H1 (cell line): ENCODE measurements around the gene PAX9. TPM values are rescaled to one million over a fixed set of nuclear protein-coding genes. Genes with fewer than 3 reads are reported as not detected.

Experiments
- CTCF ChIA-PET: fragments of 300-600 bp; sonication (Branson Sonifier 250); formaldehyde crosslinking; loops from one replicate; lab custom pipeline; 2021; ENCODE audit not compliant: partially characterized antibody; lab: Charles Lee
- POLR2A ChIA-PET: fragments of 300-600 bp; sonication (Branson Sonifier 250); formaldehyde crosslinking; loops from one replicate; lab custom pipeline; 2021; ENCODE audit warnings: inconsistent platforms; ENCODE audit not compliant: partially characterized antibody; lab: Charles Lee
- DNase-seq, 2 experiments: peaks; one replicate each; pipeline versions ENCODE4 v3.0.0 to v3.0.0-alpha.2; 2010 to 2022; ENCODE audit warnings: low spot score in 2 of 2, low read depth in 1 of 2, mixed read lengths in 1 of 2
- FAIRE-seq: peaks from 2 replicates; lab custom pipeline; 2011; peaks lifted over from hg19 to GRCh38; lab: Jason Lieb, UNC
- H2AFZ ChIP-seq: 2 replicates; pipeline ENCODE4 v1.8.1; 2012; ENCODE audit warnings: low read length, inconsistent platforms
- H2AK5ac ChIP-seq: 2 replicates; pipeline ENCODE4 v1.6.1; 2013; ENCODE audit warnings: low read depth, low read length
- H2BK120ac ChIP-seq: replicated peaks from 2 replicates; pipeline ENCODE3; 2013; ENCODE audit warnings: low read depth, low read length, inconsistent platforms
- H2BK12ac ChIP-seq: 2 replicates; pipeline ENCODE4 v1.6.1; 2013; ENCODE audit warnings: low read depth, low read length
- H2BK15ac ChIP-seq: 2 replicates; pipeline ENCODE4 v1.6.1; 2013; ENCODE audit warnings: low read length
- H2BK20ac ChIP-seq: 2 replicates; pipeline ENCODE4 v1.6.1; 2013; ENCODE audit warnings: low read length
- H2BK5ac ChIP-seq: 2 replicates; pipeline ENCODE4 v1.6.1; 2013; ENCODE audit warnings: low read depth, low read length
- H3K14ac ChIP-seq: 2 replicates; pipeline ENCODE4 v1.6.1; 2013; ENCODE audit warnings: inconsistent platforms; ENCODE audit not compliant: insufficient read length
- H3K18ac ChIP-seq: 2 replicates; pipeline ENCODE4 v1.6.1; 2013; ENCODE audit warnings: low read length; ENCODE audit errors: extremely low read depth
- H3K23ac ChIP-seq: 2 replicates; pipeline ENCODE4 v1.6.1; 2013; ENCODE audit warnings: inconsistent platforms; ENCODE audit not compliant: insufficient read length
- H3K23me2 ChIP-seq: 2 replicates; pipeline ENCODE4 v1.6.1; 2013; ENCODE audit warnings: low read depth, low read length
- H3K27ac ChIP-seq: 2 replicates; pipeline ENCODE4 v1.6.1; 2011; ENCODE audit warnings: low read depth, low read length, inconsistent platforms
- H3K27me3 ChIP-seq, 4 experiments: replicated peaks in 1 of 4; 1 replicate in 1 of 4; 2 replicates in 3 of 4; pipeline versions ENCODE4 v1.6.1 to v1.8.1; 2011 to 2013; ENCODE audit warnings: low read length in 3 of 4, mild to moderate bottlenecking in 3 of 4, inconsistent platforms in 2 of 4, mixed read lengths in 2 of 4, moderate library complexity in 1 of 4; ENCODE audit not compliant: control insufficient read depth in 3 of 4, insufficient read depth in 3 of 4; ENCODE audit errors: extremely low read depth in 1 of 4
- H3K36me3 ChIP-seq, 4 experiments: 2 replicates each; pipeline versions ENCODE4 v1.6.1 to v1.8.1; 2011 to 2013; ENCODE audit warnings: mild to moderate bottlenecking in 4 of 4, low read length in 3 of 4, moderate library complexity in 2 of 4, control low read depth in 1 of 4, inconsistent platforms in 1 of 4; ENCODE audit not compliant: insufficient read depth in 4 of 4, control insufficient read depth in 2 of 4
- H3K4ac ChIP-seq: replicated peaks from 2 replicates; pipeline ENCODE3; 2013; ENCODE audit warnings: low read length, low read depth, mixed read lengths, inconsistent platforms; ENCODE audit not compliant: insufficient read length
- H3K4me1 ChIP-seq, 4 experiments: replicated peaks in 1 of 4; 1 replicate in 1 of 4; 2 replicates in 3 of 4; pipeline versions ENCODE4 v1.6.1 to v1.8.1; 2011 to 2013; ENCODE audit warnings: low read length in 3 of 4, inconsistent platforms in 2 of 4, mixed read lengths in 1 of 4; ENCODE audit not compliant: insufficient read depth in 4 of 4, control insufficient read depth in 3 of 4
- H3K4me2 ChIP-seq, 2 experiments: 2 replicates each; pipeline versions ENCODE4 v1.6.1 to v1.8.1; 2011 to 2013; ENCODE audit warnings: low read depth in 2 of 2, low read length in 2 of 2, control low read depth in 1 of 2, inconsistent platforms in 1 of 2, mild to moderate bottlenecking in 1 of 2; ENCODE audit not compliant: insufficient read depth in 1 of 2
- H3K4me3 ChIP-seq, 4 experiments: fragments of 200-600, 300-600 bp in 1 of 4; sonication (generic), shearing (Covaris generic), sonication (Bioruptor Twin) in 1 of 4; 2 replicates each; pipeline versions ENCODE4 v1.5.1 to v1.8.1; 2011 to 2016; ENCODE audit warnings: low read length in 4 of 4, low read depth in 3 of 4, control low read depth in 2 of 4, inconsistent platforms in 2 of 4, mild to moderate bottlenecking in 2 of 4, mixed read lengths in 1 of 4, moderate library complexity in 1 of 4; ENCODE audit not compliant: insufficient read depth in 2 of 4; ENCODE audit errors: extremely low read depth in 1 of 4
- H3K56ac ChIP-seq: replicated peaks from 2 replicates; pipeline ENCODE3; 2013; ENCODE audit warnings: low read depth, mild to moderate bottlenecking, mixed read lengths, low read length, inconsistent platforms; ENCODE audit not compliant: insufficient read length
- H3K79me1 ChIP-seq: 2 replicates; pipeline ENCODE4 v1.6.1; 2013; ENCODE audit warnings: low read depth, low read length, control low read depth
- H3K79me2 ChIP-seq, 2 experiments: 2 replicates each; pipeline versions ENCODE4 v1.6.1 to v1.8.1; 2012 to 2013; ENCODE audit warnings: low read length in 2 of 2, mild to moderate bottlenecking in 2 of 2, inconsistent platforms in 1 of 2; ENCODE audit not compliant: insufficient read depth in 2 of 2, control insufficient read depth in 1 of 2
- H3K9ac ChIP-seq, 4 experiments: replicated peaks in 1 of 4; 1 replicate in 1 of 4; 2 replicates in 3 of 4; pipeline versions ENCODE4 v1.6.1 to v1.8.1; 2011 to 2013; ENCODE audit warnings: low read depth in 3 of 4, low read length in 3 of 4, control low read depth in 2 of 4, mild to moderate bottlenecking in 2 of 4, moderate library complexity in 2 of 4, inconsistent platforms in 1 of 4; ENCODE audit errors: extremely low read depth in 1 of 4
- H3K9me3 ChIP-seq, 2 experiments: 2 replicates each; pipeline versions ENCODE4 v1.6.1 to v1.8.1; 2012 to 2013; ENCODE audit warnings: mild to moderate bottlenecking in 2 of 2, moderate library complexity in 2 of 2, control low read depth in 1 of 2, inconsistent platforms in 1 of 2, low read depth in 1 of 2, low read length in 1 of 2, mixed read lengths in 1 of 2; ENCODE audit not compliant: insufficient read depth in 2 of 2
- H4K20me1 ChIP-seq, 2 experiments: replicated peaks in 1 of 2; 2 replicates each; pipeline versions ENCODE3 to v1.8.1; 2011 to 2013; ENCODE audit warnings: inconsistent platforms in 2 of 2, low read length in 2 of 2, mild to moderate bottlenecking in 1 of 2; ENCODE audit not compliant: insufficient read depth in 2 of 2, control insufficient read depth in 1 of 2
- H4K5ac ChIP-seq: 2 replicates; pipeline ENCODE4 v1.6.1; 2013; ENCODE audit warnings: low read length, low read depth, mixed read lengths, inconsistent platforms; ENCODE audit not compliant: insufficient read length
- H4K8ac ChIP-seq: 2 replicates; pipeline ENCODE4 v1.8.0; 2013; ENCODE audit warnings: mild to moderate bottlenecking, moderate library complexity, low read length, inconsistent platforms; ENCODE audit not compliant: insufficient read depth; ENCODE audit errors: extremely low read depth
- H4K91ac ChIP-seq: replicated peaks from 2 replicates; pipeline ENCODE3; 2013; ENCODE audit warnings: low read length, mixed read lengths, inconsistent platforms; ENCODE audit not compliant: insufficient read length
- BCL11A ChIP-seq, 2 experiments: IDR thresholded peaks; one replicate each; pipeline ENCODE4 v1.6.1; 2011; ENCODE audit warnings: low read depth in 2 of 2, low read length in 2 of 2, mild to moderate bottlenecking in 2 of 2
- BRCA1 ChIP-seq: IDR thresholded peaks from 2 replicates; pipeline ENCODE4 v1.6.1; 2012; ENCODE audit warnings: low read depth, low read length, improper control_type of control experiment
- CBX5 ChIP-seq: fragments of 300-800, 300-1000 bp; sonication (generic); IDR thresholded peaks from 2 replicates; pipeline ENCODE4 v1.7.1; 2016; ENCODE audit warnings: antibody characterized with exemption, low read length, low read depth
- CHD1 ChIP-seq: IDR thresholded peaks from 2 replicates; pipeline ENCODE4 v1.6.1; 2012; ENCODE audit warnings: low read depth, low read length, improper control_type of control experiment
- CHD2 ChIP-seq: IDR thresholded peaks from 2 replicates; pipeline ENCODE4 v1.6.1; 2012; ENCODE audit warnings: low read length, improper control_type of control experiment
- CTBP2 ChIP-seq: IDR thresholded peaks from 2 replicates; pipeline ENCODE4 v1.7.0; 2011; ENCODE audit warnings: borderline replicate concordance, mild to moderate bottlenecking, moderate library complexity, mixed read lengths, low read length; ENCODE audit not compliant: insufficient read depth, insufficient read length
- HDAC6 ChIP-seq: IDR thresholded peaks from one replicate; pipeline ENCODE4 v1.7.1; 2012; ENCODE audit warnings: low read depth, mild to moderate bottlenecking, inconsistent platforms, low read length, moderate library complexity
- KDM4A ChIP-seq: IDR thresholded peaks from one replicate; pipeline ENCODE4 v1.7.1; 2012; ENCODE audit warnings: low read depth, mild to moderate bottlenecking, moderate library complexity, low read length, inconsistent platforms; ENCODE audit not compliant: severe bottlenecking
- RXRA ChIP-seq: IDR thresholded peaks from 2 replicates; pipeline ENCODE4 v1.6.1; 2011; ENCODE audit warnings: low read depth, mild to moderate bottlenecking, low read length, moderate library complexity; ENCODE audit not compliant: insufficient read depth
- SP1 ChIP-seq: IDR thresholded peaks from 2 replicates; pipeline ENCODE4 v1.6.1; 2011; ENCODE audit warnings: low read depth, low read length
- SUZ12 ChIP-seq: fragments of 200-600 bp; sonication (generic); IDR thresholded peaks from 2 replicates; pipeline ENCODE4 v1.6.1; 2012; ENCODE audit warnings: mild to moderate bottlenecking, inconsistent platforms, low read length, moderate library complexity, mixed read lengths
- TEAD4 ChIP-seq: IDR thresholded peaks from 2 replicates; pipeline ENCODE4 v1.6.1; 2012; ENCODE audit warnings: low read depth, low read length, inconsistent platforms, mixed read lengths
- WGBS, 2 experiments: shearing (Covaris generic) in 1 of 2; methylation state at CpG; one replicate each; pipeline versions ENCODE4 v1.1.6 to v1.1.7; 2013 to 2015; ENCODE audit warnings: low lambda C conversion rate in 2 of 2, mixed read lengths in 2 of 2, inconsistent platforms in 1 of 2, low coverage in 1 of 2, missing lambda C conversion rate in 1 of 2; ENCODE audit not compliant: insufficient replicate concordance in 2 of 2, insufficient coverage in 1 of 2, insufficient read length in 1 of 2; ENCODE audit errors: extremely low coverage in 1 of 2, missing lambda C conversion rate in 1 of 2; 5-methylcytosine and 5-hydroxymethylcytosine counted together
- polyA plus RNA-seq, 7 experiments: library from polyadenylated mRNA; depleted of rRNA in 3 of 7; stranded (reverse) in 5 of 7; unstranded in 2 of 7; fragments of >200 nt in 5 of 7; fragments of 200-250 nt in 2 of 7; gene quantifications; 1 replicate in 5 of 7; 2 replicates in 1 of 7; 4 replicates in 1 of 7; pipeline versions ENCODE4 v1.2.1 to v1.2.3, GENCODE V29; 2011 to 2013; ENCODE audit warnings: missing spikeins in 2 of 7, mixed read lengths in 2 of 7
- total RNA-seq: library from RNA; stranded (reverse); fragmentation: NEBNext Ultra II Directional; extraction: Animal tissue kit (Norgen Biotek cat#: 25700); gene quantifications from 2 replicates; pipeline ENCODE4 v1.2.1, GENCODE V29; 2021

The PAX9 gene
- total and polyA plus RNA-seq, 2 of the 8 experiments (the other 6 are each of a cell fraction or from before 2014, with no cell fraction given): 0.05 TPM; not detected in 1

DNA sequence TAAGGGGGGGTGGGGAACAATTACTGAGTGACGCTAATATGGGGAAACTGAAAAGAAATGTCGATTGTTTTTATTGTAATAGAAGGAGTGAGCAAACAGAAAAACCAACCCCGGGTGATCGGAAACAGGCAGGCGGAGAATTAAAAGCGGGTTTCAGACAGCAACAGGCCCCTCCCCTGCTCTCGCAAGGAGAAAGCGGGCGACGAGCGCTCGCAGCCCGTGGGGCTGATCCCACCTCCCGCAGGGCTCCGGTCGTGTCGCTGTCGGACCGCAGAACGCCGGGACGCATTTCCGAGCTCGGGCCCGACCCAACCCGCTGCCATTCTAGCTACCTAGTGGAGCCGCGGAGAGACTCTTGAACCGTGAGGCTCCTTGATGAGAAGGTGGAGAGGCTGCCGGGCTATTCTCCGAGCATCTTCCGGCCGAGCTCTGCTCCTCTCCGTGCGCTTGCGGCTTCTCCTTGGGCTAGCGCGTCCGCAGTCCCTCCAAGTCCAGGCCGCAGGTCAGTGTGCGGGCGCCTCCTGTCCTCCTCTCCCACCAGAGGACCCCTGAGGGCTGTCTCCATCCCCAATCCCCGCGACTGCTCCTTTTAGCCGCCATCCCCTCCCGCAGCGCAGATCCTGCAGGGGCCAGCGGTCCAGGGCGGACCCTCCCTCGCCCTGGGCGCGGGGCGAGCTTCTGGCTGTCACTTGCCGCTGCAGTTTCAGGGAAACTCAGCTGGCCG is 4.1 kb upstream of the PAX9 start:
- 3% methylated on average over 55 of the region's 55 CpGs; no CpG with 5 or more reads in 1 of the 2 experiments for WGBS, 2 experiments
- Histone ChIP-seq H4K20me1 (peaks cover 35 to 61% of the 10 kb centered on the region in 2 experiments), H4K8ac (peak overlapping the region; percentile 66; the same call in 1 of the 2 replicates), H3K23me2 (no peaks in the 10 kb centered on the region; the same call in 1 of the 2 replicates), H4K5ac (no peak overlapping the region), H3K9me3 (no peaks in the 10 kb centered on the region), H4K91ac (no peak overlapping the region), H2BK12ac (no peak overlapping the region), H3K18ac (no peak overlapping the region; the same call in 1 of the 2 replicates), H2BK20ac (no peak overlapping the region), H3K9ac (no peak overlapping the region), H3K4ac (no peak overlapping the region), H3K79me1 (no peaks in the 10 kb centered on the region), H3K79me2 (no peaks in the 10 kb centered on the region), H3K4me3 (peak overlapping the region in 1 of 4 experiments; percentile 43; a peak in 2 of 8 replicates), H2AK5ac (no peak overlapping the region), H2BK120ac (no peak overlapping the region), H3K4me2 (peak overlapping the region; percentile 35 to 50), H3K56ac (no peak overlapping the region), H3K14ac (no peak overlapping the region), H3K36me3 (no peaks in the 10 kb centered on the region; a peak in 1 of 8 replicates), H2BK5ac (no peak overlapping the region), H2BK15ac (no peak overlapping the region), H3K27ac (no peak overlapping the region), H3K23ac (no peak overlapping the region), H3K27me3 (peaks cover 91 to 99% (median 95%) of the 10 kb centered on the region in 4 experiments), H3K4me1 (peaks cover 0 to 31% (median 16%) of the 10 kb centered on the region in 4 experiments; a peak in 5 of 7 replicates), H2AFZ (no peak overlapping the region)
- DNase-seq: peak in 1 of 2 experiments; percentile 78
- ChIA-PET CTCF (interaction anchor here (0.6 to 9.9 kb wide), 14 partner anchors 10 to 934 kb away, joined by 3 to 132 read pairs (median 10); partner anchors contain the start of gene NKX2-8), POLR2A (interaction anchor here (1.1 to 1.9 kb wide), 4 partner anchors 9 to 142 kb away, joined by 3 to 6 read pairs (median 4); no protein-coding TSS in a partner anchor)
- no peak for FAIRE-seq
- no peak for TF ChIP-seq TEAD4
- no peak for TF ChIP-seq CHD2
- no peak for TF ChIP-seq HDAC6
- TF ChIP-seq SUZ12: peak; percentile 87
- TF ChIP-seq SP1: no peak
- TF ChIP-seq CHD1: no peak
- TF ChIP-seq KDM4A: peak; percentile 30
- TF ChIP-seq CBX5: no peak
- no peak for TF ChIP-seq BCL11A (IDR thresholded peaks at IDR 0.05; ENCODE audit: low read depth in 2 of 2, low read length in 2 of 2)
- TF ChIP-seq RXRA: no peak
- TF ChIP-seq CTBP2: peak; percentile 42
- no peak for TF ChIP-seq BRCA1
